Tibial nerve (tissue), 4 donors: ENCODE data around the gene CCDC40.

Experiments used
- CTCF ChIP-seq, 5 experiments: fragments of 200-600 bp in 3 of 5; fragments of 450-650 bp in 2 of 5; sonication (generic) in 3 of 5; IDR thresholded peaks; one replicate each; pipeline ENCODE4 v1.5.1; 2016 to 2019; ENCODE audit warnings: antibody characterized with exemption in 5 of 5, mild to moderate bottlenecking in 3 of 5, moderate library complexity in 2 of 5
- EP300 ChIP-seq, 2 donors: sonication (generic); formaldehyde crosslinking; IDR thresholded peaks; one replicate each; pipeline ENCODE4 v1.6.1; 2017; ENCODE audit warnings: antibody characterized with exemption in 2 of 2, mild to moderate bottlenecking in 1 of 2
- POLR2A ChIP-seq, 2 donors: fragments of 450-650 bp; IDR thresholded peaks; one replicate each; pipeline ENCODE4 v1.6.1; 2017; ENCODE audit warnings: antibody characterized with exemption in 2 of 2, mild to moderate bottlenecking in 2 of 2, moderate library complexity in 2 of 2

- TF ChIP-seq CTCF (IDR thresholded peaks at IDR 0.05) (no peak), POLR2A (IDR thresholded peaks at IDR 0.05) (no peak), EP300 (IDR thresholded peaks at IDR 0.05) (no peak)
These were observed 92.6 kb downstream of the CCDC40 start for GRCh38 chr17:80129006-80129565.
